ENCODE measurements around the gene NPW.

NPW gene

DNA sequence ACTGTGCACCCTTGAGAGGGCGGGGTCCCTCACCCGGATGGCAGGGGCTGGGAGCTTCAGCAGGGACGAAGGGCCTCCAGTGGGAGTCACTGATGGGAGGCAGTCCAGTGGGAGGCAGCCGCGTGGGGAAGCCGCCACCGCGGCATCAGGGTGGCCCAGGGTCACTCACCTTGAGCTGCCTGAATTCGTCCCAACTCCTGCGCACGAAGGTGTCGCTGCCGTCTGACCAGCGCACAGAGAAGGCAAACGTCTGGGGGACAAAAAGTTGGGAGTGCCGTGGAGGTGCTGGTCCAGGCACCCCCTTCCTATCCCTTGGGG is 38.9 kb upstream of the NPW start:
- peaks cover 46% of the 10 kb centered on the region for H3K36me3 ChIP-seq (ENCODE audit: control insufficient read depth, low read length)
- peaks cover 25% of the 10 kb centered on the region for H3K4me1 ChIP-seq (ENCODE audit: control insufficient read depth, low read length)
- peaks cover 16% of the 10 kb centered on the region for H3K79me2 ChIP-seq (ENCODE audit: control insufficient read depth, low read length)
- H3K9me3 ChIP-seq (ENCODE audit: control insufficient read depth, insufficient read depth, low read length) = no peaks in the 10 kb centered on the region
- no peaks in the 10 kb centered on the region for H4K20me1 ChIP-seq (ENCODE audit: control insufficient read depth, insufficient read depth, low read depth, low read length)
- no peak overlapping the region for H3K4me2 ChIP-seq (ENCODE audit: low read length)
- H3K27me3 ChIP-seq (ENCODE audit: control insufficient read depth, low read length) = peaks cover 37% of the 10 kb centered on the region
- TF ChIP-seq, protein P1, sequence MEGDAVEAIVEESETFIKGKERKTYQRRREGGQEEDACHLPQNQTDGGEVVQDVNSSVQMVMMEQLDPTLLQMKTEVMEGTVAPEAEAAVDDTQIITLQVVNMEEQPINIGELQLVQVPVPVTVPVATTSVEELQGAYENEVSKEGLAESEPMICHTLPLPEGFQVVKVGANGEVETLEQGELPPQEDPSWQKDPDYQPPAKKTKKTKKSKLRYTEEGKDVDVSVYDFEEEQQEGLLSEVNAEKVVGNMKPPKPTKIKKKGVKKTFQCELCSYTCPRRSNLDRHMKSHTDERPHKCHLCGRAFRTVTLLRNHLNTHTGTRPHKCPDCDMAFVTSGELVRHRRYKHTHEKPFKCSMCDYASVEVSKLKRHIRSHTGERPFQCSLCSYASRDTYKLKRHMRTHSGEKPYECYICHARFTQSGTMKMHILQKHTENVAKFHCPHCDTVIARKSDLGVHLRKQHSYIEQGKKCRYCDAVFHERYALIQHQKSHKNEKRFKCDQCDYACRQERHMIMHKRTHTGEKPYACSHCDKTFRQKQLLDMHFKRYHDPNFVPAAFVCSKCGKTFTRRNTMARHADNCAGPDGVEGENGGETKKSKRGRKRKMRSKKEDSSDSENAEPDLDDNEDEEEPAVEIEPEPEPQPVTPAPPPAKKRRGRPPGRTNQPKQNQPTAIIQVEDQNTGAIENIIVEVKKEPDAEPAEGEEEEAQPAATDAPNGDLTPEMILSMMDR (IDR thresholded peaks at IDR 0.05; ENCODE audit: low read depth, low read length, poor library complexity, severe bottlenecking) = no peak
- TF ChIP-seq EZH2phosphoT487 (IDR thresholded peaks at IDR 0.05; ENCODE audit: borderline replicate concordance, low read length) = no peak
- H3K4me3 ChIP-seq (ENCODE audit: low read length) = no peak overlapping the region
- H3F3A ChIP-seq (ENCODE audit: control insufficient read depth, insufficient read depth) = peaks cover 8% of the 10 kb centered on the region
- no peak overlapping the region for H3K27ac ChIP-seq (ENCODE audit: low read depth, low read length)
- H3K9me2 ChIP-seq (replicated peaks; ENCODE audit: control insufficient read depth, low read length) = no peaks in the 10 kb centered on the region

DNA sequence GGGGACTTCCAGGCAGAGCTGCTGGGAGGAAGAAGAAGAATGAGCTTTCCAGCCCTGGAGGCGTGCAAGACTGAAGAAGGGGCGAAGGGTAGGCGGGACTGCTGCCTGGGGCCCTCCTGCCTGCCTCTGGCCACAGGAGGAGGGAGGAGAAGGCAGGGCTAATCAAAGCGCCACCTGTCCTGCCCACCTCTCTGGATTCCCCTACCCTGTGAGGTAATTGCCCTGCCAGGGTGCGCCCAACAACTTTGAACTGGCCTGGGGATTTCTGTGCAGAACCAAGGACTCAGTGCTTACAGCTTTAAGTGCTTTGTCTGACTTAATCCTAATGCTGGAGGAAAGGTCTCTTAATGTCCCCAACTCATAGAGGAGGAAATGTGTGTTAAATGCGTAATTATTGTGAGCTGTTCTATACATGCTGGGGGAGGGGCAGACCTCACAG is 38.2 kb upstream of the NPW start, which contains the start of gene NOXO1:
Gene NOXO1 (minus strand): TSS at position 72 of the 439 bp plus-strand sequence. CDS start 290 bp downstream, outside the sequence.
- Histone ChIP-seq H3K36me3 (ENCODE audit: control insufficient read depth, low read length) (peaks cover 46% of the 10 kb centered on the region), H3F3A (ENCODE audit: control insufficient read depth, insufficient read depth) (peaks cover 8% of the 10 kb centered on the region), H3K4me2 (ENCODE audit: low read length) (no peak within 1 kb of the TSS), H3K79me2 (ENCODE audit: control insufficient read depth, low read length) (peaks cover 17% of the 10 kb centered on the region), H4K20me1 (ENCODE audit: control insufficient read depth, insufficient read depth, low read depth, low read length) (no peaks in the 10 kb centered on the region), H3K27me3 (ENCODE audit: control insufficient read depth, low read length) (peaks cover 37% of the 10 kb centered on the region), H3K4me3 (ENCODE audit: low read length) (no peak within 1 kb of the TSS), H3K9me3 (ENCODE audit: control insufficient read depth, insufficient read depth, low read length) (no peaks in the 10 kb centered on the region), H3K9me2 (replicated peaks; ENCODE audit: control insufficient read depth, low read length) (no peaks in the 10 kb centered on the region), H3K4me1 (ENCODE audit: control insufficient read depth, low read length) (peaks cover 25% of the 10 kb centered on the region), H3K27ac (ENCODE audit: low read depth, low read length) (no peak within 1 kb of the TSS)
- TF ChIP-seq, protein P1 (IDR thresholded peaks at IDR 0.05; ENCODE audit: low read depth, low read length, poor library complexity, severe bottlenecking) = no peak
- no peak for TF ChIP-seq EZH2phosphoT487 (IDR thresholded peaks at IDR 0.05; ENCODE audit: borderline replicate concordance, low read length)

DNA sequence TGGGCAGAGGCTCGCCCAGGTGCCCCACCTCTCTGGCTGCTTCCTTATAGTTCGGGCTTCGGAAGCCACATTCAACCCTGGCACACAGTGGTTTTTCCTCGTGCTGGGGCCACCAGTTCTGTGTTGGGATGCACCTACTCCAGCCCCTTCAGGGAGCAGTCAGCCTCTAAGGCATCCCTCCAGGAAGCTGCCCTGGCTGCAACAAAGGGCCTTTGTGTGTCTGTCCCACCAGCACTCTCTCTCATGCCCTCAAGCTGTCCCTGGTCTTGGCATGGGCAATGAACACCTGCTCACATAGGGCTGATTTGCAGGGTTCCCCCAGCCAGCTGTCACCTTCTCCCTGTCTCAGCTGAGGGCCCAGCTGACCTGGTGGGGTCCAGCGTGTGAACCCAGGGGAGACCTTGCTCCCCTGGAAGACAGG is 37.6 kb upstream of the NPW start:
- no peaks in the 10 kb centered on the region for H3K9me3 ChIP-seq (ENCODE audit: control insufficient read depth, insufficient read depth, low read length)
- H3K27ac ChIP-seq (ENCODE audit: low read depth, low read length) = no peak overlapping the region
- H4K20me1 ChIP-seq (ENCODE audit: control insufficient read depth, insufficient read depth, low read depth, low read length) = no peaks in the 10 kb centered on the region
- peaks cover 17% of the 10 kb centered on the region for H3K79me2 ChIP-seq (ENCODE audit: control insufficient read depth, low read length)
- H3K4me1 ChIP-seq (ENCODE audit: control insufficient read depth, low read length) = peaks cover 25% of the 10 kb centered on the region
- peaks cover 37% of the 10 kb centered on the region for H3K27me3 ChIP-seq (ENCODE audit: control insufficient read depth, low read length)
- no peaks in the 10 kb centered on the region for H3K9me2 ChIP-seq (replicated peaks; ENCODE audit: control insufficient read depth, low read length)
- TF ChIP-seq EZH2phosphoT487 (IDR thresholded peaks at IDR 0.05; ENCODE audit: borderline replicate concordance, low read length) = no peak
- TF ChIP-seq, protein P1 (IDR thresholded peaks at IDR 0.05; ENCODE audit: low read depth, low read length, poor library complexity, severe bottlenecking) = no peak
- peaks cover 8% of the 10 kb centered on the region for H3F3A ChIP-seq (ENCODE audit: control insufficient read depth, insufficient read depth)
- no peak overlapping the region for H3K4me2 ChIP-seq (ENCODE audit: low read length)
- peaks cover 46% of the 10 kb centered on the region for H3K36me3 ChIP-seq (ENCODE audit: control insufficient read depth, low read length)
- H3K4me3 ChIP-seq (ENCODE audit: low read length) = no peak overlapping the region

Data from DOHH2 (cell line).